ENCODE results near the gene CLNS1A. TPM values are rescaled to one million over a fixed set of nuclear protein-coding genes. Genes with fewer than 3 reads are reported as not detected.

Gene CLNS1A, protein sequence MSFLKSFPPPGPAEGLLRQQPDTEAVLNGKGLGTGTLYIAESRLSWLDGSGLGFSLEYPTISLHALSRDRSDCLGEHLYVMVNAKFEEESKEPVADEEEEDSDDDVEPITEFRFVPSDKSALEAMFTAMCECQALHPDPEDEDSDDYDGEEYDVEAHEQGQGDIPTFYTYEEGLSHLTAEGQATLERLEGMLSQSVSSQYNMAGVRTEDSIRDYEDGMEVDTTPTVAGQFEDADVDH
- total RNA-seq (10 to 100 TPM; 60.8 to 85.1 (median 69.4) TPM), polyA plus RNA-seq (10 to 100 TPM; 49.5 to 80.8 TPM)
- long read RNA-seq, donor 1, transcript CLNS1A-210 (7 exons, 953 nt) = minor isoform, 12 of 76 reads
- long read RNA-seq, donor 1, transcript CLNS1A-204 (7 exons, 2,993 nt) = major isoform, 52 of 76 reads
- long read RNA-seq, donor 1, partial matches to known transcripts = 0 of 76 reads
- long read RNA-seq, donor 1, other reads (novel, unspliced or antisense) = 12 of 76 reads
- long read RNA-seq, donor 2, transcript CLNS1A-204 (7 exons, 2,993 nt) = major isoform, 164 of 188 reads
- long read RNA-seq, donor 2, transcript CLNS1A-210 (7 exons, 953 nt) = minor isoform, 8 of 188 reads
- long read RNA-seq, donor 2, partial matches to known transcripts = 0 of 188 reads
- long read RNA-seq, donor 2, other reads (novel, unspliced or antisense) = 15 of 188 reads
- long read RNA-seq, donor 3, transcript CLNS1A-204 (7 exons, 2,993 nt) = major isoform, 43 of 53 reads
- long read RNA-seq, donor 3, partial matches to known transcripts = 1 of 53 reads
- long read RNA-seq, donor 3, other reads (novel, unspliced or antisense) = 6 of 53 reads

DNA sequence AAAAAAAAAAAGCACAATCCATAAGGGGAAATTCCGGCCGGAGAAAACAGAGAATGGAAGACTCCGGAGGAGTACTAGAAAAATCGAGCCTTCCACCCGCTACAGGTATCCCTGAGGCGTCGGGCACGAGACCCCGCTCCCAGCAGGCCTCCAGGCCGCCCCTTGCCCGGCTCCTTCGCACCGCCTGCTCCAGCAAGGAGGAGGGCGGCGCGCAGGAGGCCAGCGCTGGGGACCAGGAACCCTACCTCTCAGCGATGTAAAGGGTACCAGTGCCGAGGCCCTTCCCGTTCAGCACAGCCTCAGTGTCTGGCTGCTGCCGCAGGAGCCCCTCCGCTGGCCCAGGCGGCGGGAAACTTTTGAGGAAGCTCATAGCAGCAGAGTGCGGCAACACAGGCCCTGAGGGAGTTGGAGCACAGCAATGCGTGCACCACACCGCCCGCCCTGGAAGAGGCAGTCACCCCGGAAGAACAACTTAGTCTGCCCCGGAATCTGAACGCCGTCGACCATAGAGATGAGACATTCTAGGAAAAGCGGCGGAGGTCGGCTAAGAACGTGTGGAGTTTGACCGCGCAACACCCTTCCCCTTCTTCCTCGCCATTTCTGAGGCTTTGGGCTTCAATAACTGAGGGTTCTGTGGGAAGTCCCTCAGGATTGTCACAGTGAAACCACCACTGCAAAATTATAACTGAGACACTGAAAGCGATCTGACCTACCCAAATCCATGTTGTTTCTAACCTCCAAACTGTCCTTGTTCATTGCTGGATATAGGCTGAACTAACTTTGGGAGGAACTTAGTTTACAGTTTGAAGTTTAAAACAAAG, at the start of gene CLNS1A:
CLNS1A (minus strand) TSS at position 450 of the 821 bp plus-strand sequence; CDS start at position 370, 80 bp downstream.
- peak within 1 kb of the TSS; percentile 77 to 93 (median 86) for H3K27ac ChIP-seq
- WGBS, 4 donors = 0 to 1% (median 1%) methylated on average over 30 to 41 of the region's 41 CpGs
- peaks cover 0 to 40% (median 15%) of the 10 kb centered on the region in 12 donors for H3K4me1 ChIP-seq
- no peaks in the 10 kb centered on the region for H3K27me3 ChIP-seq
- no peaks in the 10 kb centered on the region for H3K9me3 ChIP-seq
- peaks cover 0 to 5% (median 0%) of the 10 kb centered on the region in 9 donors for H3K36me3 ChIP-seq
- H3K4me3 ChIP-seq = peak within 1 kb of the TSS; percentile 66 to 97 (median 85)
- peak; percentile 87 to 89 (median 88) for DNase-seq
- intact Hi-C loops (cut with DNase I) = loop anchor here in 2 of 10 donors (1.0 to 2.0 kb wide), 2 partner anchors 183 kb away; partner anchors contain the start of genes RSF1 (in 2 of the 2) and AAMDC (in 1 of the 2)
- ATAC-seq = peak; percentile 98 to 100 (median 99)
- TF ChIP-seq POLR2A (IDR thresholded peaks at IDR 0.05) = peak in 1 of 2 donors; percentile 71
- TF ChIP-seq, protein P1, sequence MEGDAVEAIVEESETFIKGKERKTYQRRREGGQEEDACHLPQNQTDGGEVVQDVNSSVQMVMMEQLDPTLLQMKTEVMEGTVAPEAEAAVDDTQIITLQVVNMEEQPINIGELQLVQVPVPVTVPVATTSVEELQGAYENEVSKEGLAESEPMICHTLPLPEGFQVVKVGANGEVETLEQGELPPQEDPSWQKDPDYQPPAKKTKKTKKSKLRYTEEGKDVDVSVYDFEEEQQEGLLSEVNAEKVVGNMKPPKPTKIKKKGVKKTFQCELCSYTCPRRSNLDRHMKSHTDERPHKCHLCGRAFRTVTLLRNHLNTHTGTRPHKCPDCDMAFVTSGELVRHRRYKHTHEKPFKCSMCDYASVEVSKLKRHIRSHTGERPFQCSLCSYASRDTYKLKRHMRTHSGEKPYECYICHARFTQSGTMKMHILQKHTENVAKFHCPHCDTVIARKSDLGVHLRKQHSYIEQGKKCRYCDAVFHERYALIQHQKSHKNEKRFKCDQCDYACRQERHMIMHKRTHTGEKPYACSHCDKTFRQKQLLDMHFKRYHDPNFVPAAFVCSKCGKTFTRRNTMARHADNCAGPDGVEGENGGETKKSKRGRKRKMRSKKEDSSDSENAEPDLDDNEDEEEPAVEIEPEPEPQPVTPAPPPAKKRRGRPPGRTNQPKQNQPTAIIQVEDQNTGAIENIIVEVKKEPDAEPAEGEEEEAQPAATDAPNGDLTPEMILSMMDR (IDR thresholded peaks at IDR 0.05) = peak in 2 of 12 donors; percentile 10

DNA sequence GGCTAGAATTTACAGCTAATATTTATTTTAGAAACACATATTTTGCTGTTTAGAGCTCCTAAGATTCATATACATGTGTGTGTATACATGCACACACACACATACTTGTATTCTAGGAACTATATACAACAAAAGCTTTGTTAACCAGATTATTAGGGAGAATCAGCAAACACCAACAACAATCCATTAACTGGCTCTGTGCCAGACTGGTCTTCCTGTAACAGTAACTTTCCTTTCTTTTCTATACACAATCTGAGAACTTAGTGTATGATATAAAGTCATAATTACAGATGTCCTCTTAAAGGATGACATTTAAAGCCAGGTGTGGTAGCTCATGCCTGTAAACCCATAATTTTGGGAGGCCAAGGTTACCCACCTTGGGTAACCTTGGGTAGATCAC, 49.5 kb upstream of the CLNS1A start:
- no peak overlapping the region for H3K27ac ChIP-seq
- no peaks in the 10 kb centered on the region for H3K27me3 ChIP-seq
- no peaks in the 10 kb centered on the region for H3K4me1 ChIP-seq
- peaks cover 0 to 99% (median 85%) of the 10 kb centered on the region in 9 donors for H3K36me3 ChIP-seq
- ATAC-seq (no peak), DNase-seq (no peak)
- no peak for TF ChIP-seq POLR2A (IDR thresholded peaks at IDR 0.05)
- TF ChIP-seq, protein P1 (IDR thresholded peaks at IDR 0.05) = no peak
- H3K9me3 ChIP-seq = no peaks in the 10 kb centered on the region
- H3K4me3 ChIP-seq = no peak overlapping the region
- intact Hi-C loops (cut with DNase I) = loop anchor here in 1 of 10 donors (10.0 kb wide), 1 partner anchor 58 kb away; no protein-coding TSS in a partner anchor

DNA sequence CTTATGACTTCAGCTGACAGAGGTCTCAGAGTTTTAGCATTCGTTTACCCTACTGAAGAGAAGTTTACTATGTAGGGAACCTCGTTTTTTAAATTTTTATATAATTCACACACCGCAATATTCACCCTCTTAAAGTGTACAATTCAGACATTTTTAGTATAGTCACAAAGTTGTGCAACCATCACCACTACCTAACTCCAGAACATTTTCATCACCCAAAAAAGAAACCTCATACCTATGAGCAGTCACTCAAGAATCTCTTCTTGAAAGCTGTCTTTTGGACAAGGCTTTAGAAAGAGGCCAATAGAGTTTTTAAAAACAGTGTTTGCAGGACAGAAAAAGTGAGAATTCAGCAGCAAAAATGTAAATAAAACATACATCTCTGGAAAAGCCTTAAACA, 39.5 kb upstream of the CLNS1A start:
- H3K4me3 ChIP-seq = no peak overlapping the region
- no peak for DNase-seq
- 94 to 98% (median 96%) methylated on average over 3 of the region's 3 CpGs for WGBS, 4 donors
- intact Hi-C loops (cut with DNase I) = no loop called here
- H3K27me3 ChIP-seq = no peaks in the 10 kb centered on the region
- ATAC-seq = no peak
- no peaks in the 10 kb centered on the region for H3K9me3 ChIP-seq
- peaks cover 0 to 100% (median 94%) of the 10 kb centered on the region in 9 donors for H3K36me3 ChIP-seq
- TF ChIP-seq POLR2A (IDR thresholded peaks at IDR 0.05) = no peak
- TF ChIP-seq, protein P1 (IDR thresholded peaks at IDR 0.05) = no peak
- H3K4me1 ChIP-seq = peaks cover 0 to 5% (median 0%) of the 10 kb centered on the region in 12 donors
- no peak overlapping the region for H3K27ac ChIP-seq

All from heart left ventricle (tissue), 16 donors.